Activated effector memory CD4-positive, alpha-beta T cell treated with anti-CD3 and anti-CD28 coated beads, Interleukin-2, amount 50 U/mL, for 16 hours (primary cell): Measurements from ENCODE around the gene TM9SF2.
A peak's percentile ranks its signal among the peaks of the same experiment; 100 is the strongest.
"Not testable (repeated sequence)": the region's sequence is repeated elsewhere in the genome, so short reads cannot be mapped to it uniquely, and the experiment has no call there.

Experiments used
- DNase-seq: peaks from one replicate; pipeline ENCODE4 v3.0.0-alpha.2; 2020

Gene TM9SF2

GRCh38 chr13:99542788-99543406, 41.6 kb downstream of the TM9SF2 start:
- DNase-seq = peak; percentile 75

DNA sequence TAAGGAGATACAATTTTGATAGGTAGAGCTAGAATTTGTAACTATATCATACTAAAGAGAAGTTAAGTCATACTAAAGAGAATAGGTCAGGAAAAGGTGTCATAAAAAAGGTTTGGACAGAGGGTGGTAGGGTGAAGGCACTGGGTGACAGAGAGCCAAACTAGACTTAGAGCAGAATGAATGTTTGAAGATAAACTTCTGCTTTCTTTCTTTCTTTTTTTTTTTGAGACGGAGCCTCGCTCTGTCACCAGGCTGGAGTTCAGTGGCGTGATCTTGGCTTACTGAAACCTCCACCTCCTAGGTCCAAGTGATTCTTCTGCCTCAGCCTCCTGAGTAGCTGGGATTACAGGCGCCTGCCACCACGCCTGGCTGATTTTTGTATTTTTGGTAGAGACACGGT, 44.1 kb downstream of the TM9SF2 start:
- no peak for DNase-seq

GRCh38 chr13:99545979-99546378, 44.7 kb downstream of the TM9SF2 start:
- DNase-seq = no peak

DNA sequence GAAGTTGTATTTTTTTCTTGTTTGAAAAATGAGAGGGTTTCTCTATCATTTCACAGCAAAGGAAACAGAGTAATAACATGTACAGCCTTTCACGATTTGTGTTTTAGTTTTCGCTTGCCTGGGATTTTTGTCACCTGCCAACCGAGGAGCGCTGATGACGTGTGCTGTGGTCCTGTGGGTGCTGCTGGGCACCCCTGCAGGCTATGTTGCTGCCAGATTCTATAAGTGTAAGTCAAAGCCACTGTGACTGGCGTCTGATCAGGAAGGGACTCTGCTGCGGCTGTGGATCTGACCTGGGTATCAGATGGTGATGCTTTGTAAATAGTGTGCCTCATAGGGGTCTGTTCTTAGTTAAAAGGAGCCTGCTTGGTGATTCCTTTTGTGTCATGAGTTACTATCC, 45.6 kb downstream of the TM9SF2 start:
- no peak for DNase-seq

- no peak for DNase-seq
Observed at GRCh38 chr13:99548448-99548847, 47.2 kb downstream of the TM9SF2 start.

DNA sequence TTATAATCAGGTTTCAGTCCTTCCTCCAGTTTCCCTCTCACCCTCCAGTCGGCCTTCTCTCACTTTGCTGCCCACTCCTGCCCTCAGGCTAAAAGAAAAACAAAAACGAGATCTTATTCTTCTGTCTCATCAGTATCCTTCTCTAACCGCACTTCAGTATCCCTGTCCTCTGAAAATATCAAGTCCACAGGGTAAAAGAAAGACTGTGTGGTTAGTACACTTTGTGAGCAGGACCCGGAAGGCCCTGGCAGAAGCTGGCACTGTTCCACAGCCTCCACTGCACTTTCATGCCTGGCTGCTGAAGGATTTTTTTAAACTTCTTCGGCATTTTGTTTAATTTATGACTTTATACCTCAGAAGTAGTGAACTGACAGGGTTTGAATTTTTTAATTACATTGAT, 51.8 kb downstream of the TM9SF2 start:
- no peak for DNase-seq

- no peak for DNase-seq
Observed at GRCh38 chr13:99555149-99555548, 53.9 kb downstream of the TM9SF2 start.

DNA sequence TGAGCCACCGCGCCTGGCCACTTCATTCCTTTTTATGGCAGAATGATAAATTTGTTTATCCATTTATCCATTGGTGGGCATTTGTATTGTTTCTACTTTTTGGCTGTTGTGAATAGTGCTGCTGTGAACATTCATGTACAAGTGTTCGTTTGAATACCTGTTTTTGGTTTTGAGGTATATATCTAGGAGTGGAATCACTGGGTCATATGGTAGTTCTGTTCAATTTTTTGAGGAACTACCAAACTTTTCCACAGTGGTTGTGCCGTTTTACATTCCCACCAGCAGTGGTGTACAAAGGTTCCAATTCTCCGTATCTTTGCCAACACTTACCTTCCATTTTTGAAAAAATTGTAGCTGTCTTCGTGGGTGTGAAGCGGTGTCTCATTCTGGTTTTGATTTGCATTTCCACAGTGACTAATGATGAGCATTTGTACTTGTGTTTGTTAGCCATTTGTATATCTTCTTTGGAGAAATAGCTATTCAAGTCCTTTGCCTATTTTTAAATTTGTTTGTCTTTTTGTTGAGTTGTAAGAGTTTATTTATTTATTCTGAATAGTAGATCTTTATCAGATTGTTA, 55.7 kb downstream of the TM9SF2 start:
- DNase-seq = no peak

- DNase-seq = no peak
Observed at GRCh38 chr13:99558570-99559180, 57.4 kb downstream of the TM9SF2 start.

GRCh38 chr13:99559560-99559959, 58.3 kb downstream of the TM9SF2 start:
- DNase-seq = no peak

DNA sequence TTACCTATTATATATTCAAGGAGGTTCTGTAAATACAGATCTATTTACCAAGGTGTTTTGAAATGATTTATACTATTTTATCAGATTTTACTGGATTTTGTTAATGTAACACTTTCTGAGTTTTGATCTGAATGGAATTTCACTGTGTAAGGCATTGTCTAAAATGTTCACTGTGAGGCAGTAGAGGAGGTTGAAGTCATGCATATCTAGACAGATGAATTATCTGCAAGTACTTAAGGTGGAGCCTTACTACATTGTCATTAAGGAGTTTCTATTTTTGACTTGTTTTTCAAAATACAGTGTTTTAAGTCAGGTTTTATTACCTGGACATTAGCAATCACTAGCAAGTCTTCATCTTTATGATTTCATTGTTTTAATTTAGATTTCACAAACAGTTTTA, 62.1 kb downstream of the TM9SF2 start:
- DNase-seq = no peak

- no peak for DNase-seq
Observed at GRCh38 chr13:99564386-99564785, 63.1 kb downstream of the TM9SF2 start.

DNA sequence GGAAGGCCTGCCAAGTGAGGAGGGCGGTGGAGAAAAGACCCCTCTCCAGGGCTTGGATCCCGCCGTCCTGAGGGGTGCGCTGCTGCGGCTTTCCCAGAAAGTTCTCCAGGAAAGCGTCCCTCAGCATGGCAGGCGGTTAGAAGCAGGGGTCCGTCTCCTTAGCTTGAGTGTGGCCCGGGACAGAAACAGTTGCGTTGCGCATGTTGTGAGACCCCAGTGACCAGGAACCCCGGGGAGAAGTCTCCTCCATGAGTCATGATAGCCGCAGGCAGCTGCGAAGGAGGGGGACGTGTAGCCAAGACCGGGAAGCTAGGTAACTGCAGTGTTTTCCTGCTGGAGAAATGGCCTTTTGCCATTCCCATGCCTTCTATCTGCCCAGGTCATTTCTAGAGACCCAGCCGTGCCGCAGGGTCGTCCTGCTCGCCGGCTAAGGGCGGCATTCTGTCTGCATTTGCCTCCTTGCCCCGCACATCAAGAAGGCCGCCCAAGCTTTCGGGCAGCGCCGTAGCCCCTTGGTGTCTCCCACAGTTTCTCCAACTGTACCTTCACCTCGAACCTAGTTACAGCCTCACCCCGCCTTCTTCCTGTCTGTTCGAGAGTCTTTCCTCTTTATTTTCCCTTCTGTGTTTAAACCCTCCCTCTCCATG, 64.3 kb downstream of the TM9SF2 start:
- no peak for DNase-seq

DNA sequence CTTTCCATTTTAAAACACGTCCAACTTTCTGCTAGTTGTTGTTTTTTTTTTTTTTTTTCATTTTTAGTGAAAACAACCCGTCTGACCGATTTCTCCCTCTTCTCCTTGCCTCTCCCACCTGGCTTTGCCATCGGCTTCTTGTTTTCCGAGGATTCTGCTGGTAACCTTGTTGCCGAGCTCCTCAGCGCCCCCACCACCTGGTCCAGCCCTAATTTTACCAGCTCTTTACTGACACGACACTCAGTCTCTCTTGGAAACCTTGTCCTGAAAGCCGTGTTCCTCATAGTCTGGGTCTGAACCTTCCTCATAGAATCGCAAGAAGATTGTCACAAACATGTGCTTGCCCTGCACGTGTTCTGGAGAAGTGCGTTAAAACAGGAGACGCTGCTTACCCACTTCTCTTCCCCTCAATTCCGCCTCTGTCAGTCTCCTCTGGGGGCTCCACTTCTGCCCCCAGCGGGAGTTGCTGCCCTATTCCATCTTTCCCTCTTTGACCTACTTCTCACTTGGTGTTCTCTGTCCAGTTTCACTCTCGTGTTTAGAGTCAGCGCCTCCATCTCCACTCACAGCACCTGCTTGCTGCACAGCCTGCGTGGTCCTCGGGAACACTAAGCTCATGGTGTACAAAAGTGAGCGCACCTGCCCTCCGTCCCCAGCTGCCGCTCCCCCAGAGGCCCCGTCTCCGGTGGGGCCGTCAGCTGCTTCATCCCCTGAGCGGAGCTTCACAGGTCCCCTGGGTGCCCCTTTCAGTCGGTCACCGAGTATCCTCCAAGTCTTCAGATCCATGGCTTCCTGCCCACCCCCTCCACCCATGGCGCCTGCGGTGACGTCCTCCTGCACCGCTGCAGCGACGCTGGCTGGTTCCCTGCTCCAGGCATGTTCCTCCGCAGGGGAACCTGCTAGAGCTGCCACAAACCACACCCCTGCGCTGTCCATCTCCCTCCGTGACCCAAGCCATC, 65.1 kb downstream of the TM9SF2 start:
- no peak for DNase-seq

- DNase-seq = not testable (repeated sequence)
Observed at GRCh38 chr13:99568901-99569300, 67.6 kb downstream of the TM9SF2 start.

DNA sequence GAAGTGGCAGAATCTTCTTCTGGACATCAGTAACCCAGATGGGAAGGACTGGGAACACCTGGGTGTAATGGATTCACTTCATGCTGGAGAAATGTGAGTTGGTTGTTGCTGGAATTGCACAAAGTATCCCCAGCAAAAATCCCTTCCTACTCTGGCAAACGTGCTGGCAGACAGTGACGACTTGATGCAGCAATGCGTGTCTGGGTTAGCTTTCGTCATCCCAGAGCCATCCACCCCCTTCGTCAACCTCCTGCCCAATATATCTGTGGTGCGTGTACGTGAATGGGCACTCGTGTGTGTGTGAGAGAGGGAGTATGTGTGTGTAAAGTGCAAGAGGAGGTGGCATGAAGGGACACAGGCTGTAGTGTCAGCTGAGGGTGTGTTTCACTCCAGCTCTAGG, 70.9 kb downstream of the TM9SF2 start:
- DNase-seq = no peak

- DNase-seq = no peak
Observed at GRCh38 chr13:99572921-99573320, 71.6 kb downstream of the TM9SF2 start.

GRCh38 chr13:99575376-99576120, 74.3 kb downstream of the TM9SF2 start:
- no peak for DNase-seq

DNA sequence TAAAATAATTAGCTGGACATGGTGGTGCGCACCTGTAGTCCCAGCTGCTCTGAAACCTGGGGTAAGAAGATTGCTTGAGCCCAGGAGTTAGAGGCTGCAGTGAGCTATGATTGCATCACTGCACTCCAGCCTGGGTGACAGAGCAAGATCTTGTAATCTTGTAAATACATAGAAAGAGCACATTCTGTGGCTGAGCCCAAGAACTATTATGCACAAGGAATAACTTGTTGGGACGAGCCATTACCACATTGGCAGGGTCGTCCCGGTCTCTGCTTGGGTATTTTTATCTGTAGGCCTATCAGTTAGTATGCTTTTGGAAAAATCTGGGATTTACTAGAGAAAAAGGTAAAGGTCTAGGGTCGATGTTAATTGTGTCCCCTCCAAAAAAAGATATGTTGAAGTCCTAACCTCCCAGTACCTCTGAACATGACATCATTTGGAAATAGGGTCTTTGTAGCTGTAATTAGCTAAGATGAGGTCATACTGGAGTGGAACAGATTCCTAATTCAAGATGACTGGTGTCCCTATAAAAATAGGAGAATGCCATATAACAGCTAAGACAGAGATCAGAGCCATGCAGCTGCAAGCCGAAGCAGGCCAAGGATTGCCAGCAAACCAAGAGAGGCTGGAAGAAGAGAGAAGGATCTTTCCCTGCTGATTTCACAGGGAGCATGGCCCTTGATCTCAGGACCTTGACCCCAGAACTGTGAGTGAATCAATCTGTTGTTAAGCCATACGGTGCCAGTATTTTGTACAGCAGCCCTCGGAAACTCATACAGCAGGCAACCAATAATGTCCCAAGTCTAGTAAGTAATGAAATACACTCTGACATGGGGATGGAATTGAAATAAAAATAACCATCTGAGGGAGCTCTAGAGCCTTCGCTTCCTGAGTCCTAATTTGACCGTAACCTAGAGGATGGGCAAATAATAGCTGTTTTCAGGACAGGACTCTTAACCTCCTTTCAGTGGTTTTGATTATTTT, 77.0 kb downstream of the TM9SF2 start:
- no peak for DNase-seq

- no peak for DNase-seq
Observed at GRCh38 chr13:99580500-99581268, 79.4 kb downstream of the TM9SF2 start.
